ENCODE data around the gene CFAP74. TPM values are rescaled to one million over a fixed set of nuclear protein-coding genes. Genes with fewer than 3 reads are reported as not detected.

CFAP74 gene
- total and polyA plus RNA-seq, 2 of the 13 experiments (the other 11 are each of a cell fraction or from before 2014, with no cell fraction given): 0.27 to 0.62 TPM

- TF ChIP-seq ZNF687 (CRISPR knock-in tag; IDR thresholded peaks at IDR 0.05) (no peak; the same call in 1 of the 2 replicates), ISL2 (CRISPR knock-in tag; IDR thresholded peaks at IDR 0.05) (no peak), POLR2G (IDR thresholded peaks at IDR 0.05; ENCODE audit: low read depth, low read length) (0 out of 2 replicates have a peak, but pooled peaks have one; percentile 23), SAFB2 (CRISPR knock-in tag; IDR thresholded peaks at IDR 0.05; ENCODE audit: borderline replicate concordance, low read depth) (0 out of 2 replicates have a peak, but pooled peaks have one; percentile 13), ZNF772 (CRISPR knock-in tag; IDR thresholded peaks at IDR 0.05) (no peak), HMGA1 (CRISPR knock-in tag; conservative IDR thresholded peaks at IDR 0.05) (no peak), RFXAP (CRISPR knock-in tag; IDR thresholded peaks at IDR 0.05; ENCODE audit: borderline replicate concordance) (no peak), CHCHD3 (CRISPR knock-in tag; IDR thresholded peaks at IDR 0.05) (no peak), ZBTB38 (CRISPR knock-in tag; IDR thresholded peaks at IDR 0.05) (0 out of 2 replicates have a peak, but pooled peaks have one; percentile 1), ZNF564 (CRISPR knock-in tag; IDR thresholded peaks at IDR 0.05) (0 out of 2 replicates have a peak, but pooled peaks have one; percentile 18)
- TF ChIP-seq, protein P1, sequence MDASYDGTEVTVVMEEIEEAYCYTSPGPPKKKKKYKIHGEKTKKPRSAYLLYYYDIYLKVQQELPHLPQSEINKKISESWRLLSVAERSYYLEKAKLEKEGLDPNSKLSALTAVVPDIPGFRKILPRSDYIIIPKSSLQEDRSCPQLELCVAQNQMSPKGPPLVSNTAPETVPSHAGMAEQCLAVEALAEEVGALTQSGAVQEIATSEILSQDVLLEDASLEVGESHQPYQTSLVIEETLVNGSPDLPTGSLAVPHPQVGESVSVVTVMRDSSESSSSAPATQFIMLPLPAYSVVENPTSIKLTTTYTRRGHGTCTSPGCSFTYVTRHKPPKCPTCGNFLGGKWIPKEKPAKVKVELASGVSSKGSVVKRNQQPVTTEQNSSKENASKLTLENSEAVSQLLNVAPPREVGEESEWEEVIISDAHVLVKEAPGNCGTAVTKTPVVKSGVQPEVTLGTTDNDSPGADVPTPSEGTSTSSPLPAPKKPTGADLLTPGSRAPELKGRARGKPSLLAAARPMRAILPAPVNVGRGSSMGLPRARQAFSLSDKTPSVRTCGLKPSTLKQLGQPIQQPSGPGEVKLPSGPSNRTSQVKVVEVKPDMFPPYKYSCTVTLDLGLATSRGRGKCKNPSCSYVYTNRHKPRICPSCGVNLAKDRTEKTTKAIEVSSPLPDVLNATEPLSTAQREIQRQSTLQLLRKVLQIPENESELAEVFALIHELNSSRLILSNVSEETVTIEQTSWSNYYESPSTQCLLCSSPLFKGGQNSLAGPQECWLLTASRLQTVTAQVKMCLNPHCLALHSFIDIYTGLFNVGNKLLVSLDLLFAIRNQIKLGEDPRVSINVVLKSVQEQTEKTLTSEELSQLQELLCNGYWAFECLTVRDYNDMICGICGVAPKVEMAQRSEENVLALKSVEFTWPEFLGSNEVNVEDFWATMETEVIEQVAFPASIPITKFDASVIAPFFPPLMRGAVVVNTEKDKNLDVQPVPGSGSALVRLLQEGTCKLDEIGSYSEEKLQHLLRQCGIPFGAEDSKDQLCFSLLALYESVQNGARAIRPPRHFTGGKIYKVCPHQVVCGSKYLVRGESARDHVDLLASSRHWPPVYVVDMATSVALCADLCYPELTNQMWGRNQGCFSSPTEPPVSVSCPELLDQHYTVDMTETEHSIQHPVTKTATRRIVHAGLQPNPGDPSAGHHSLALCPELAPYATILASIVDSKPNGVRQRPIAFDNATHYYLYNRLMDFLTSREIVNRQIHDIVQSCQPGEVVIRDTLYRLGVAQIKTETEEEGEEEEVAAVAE (CRISPR knock-in tag; IDR thresholded peaks at IDR 0.05; ENCODE audit: borderline replicate concordance): no peak
Observed at GRCh38 chr1:1956586-1957532, 46.7 kb downstream of the CFAP74 start (continued).

Data from HepG2 (cell line).